Nephron (organoid): ENCODE results near the gene C6orf141.

ENCODE experiments used
- H3K27ac Mint-ChIP-seq, 3 experiments: 2 replicates each; pipeline ENCODE4 v1.8.0; 2020; ENCODE audit warnings: mixed read lengths in 3 of 3, mild to moderate bottlenecking in 2 of 3, moderate library complexity in 1 of 3
- H3K27me3 Mint-ChIP-seq: 2 replicates; pipeline ENCODE4 v1.8.0; 2021; ENCODE audit warnings: low read depth, mild to moderate bottlenecking, moderate library complexity, mixed read lengths
- H3K36me3 Mint-ChIP-seq: 2 replicates; pipeline ENCODE4 v1.8.0; 2020; ENCODE audit warnings: low read depth, mixed read lengths
- H3K4me1 Mint-ChIP-seq: 2 replicates; pipeline ENCODE4 v1.8.0; 2020; ENCODE audit warnings: mixed read lengths
- H3K4me3 Mint-ChIP-seq, 3 experiments: 2 replicates each; pipeline ENCODE4 v1.8.0; 2020; ENCODE audit warnings: mild to moderate bottlenecking in 3 of 3, mixed read lengths in 3 of 3, moderate library complexity in 2 of 3
- H3K9me3 Mint-ChIP-seq: 2 replicates; pipeline ENCODE4 v1.8.0; 2020; ENCODE audit warnings: mixed read lengths
- CTCF ChIP-seq, 3 experiments: fragments of 200-600 bp; sonication (generic); IDR thresholded peaks; one replicate each; pipeline ENCODE4 v1.5.0; 2021; ENCODE audit warnings: antibody characterized with exemption in 3 of 3; ENCODE audit not compliant: unreplicated experiment in 3 of 3

The C6orf141 gene

GRCh38 chr6:49541210-49541724 is 9.2 kb upstream of the C6orf141 start:
- no peak for TF ChIP-seq CTCF (IDR thresholded peaks at IDR 0.05; ENCODE audit: unreplicated experiment in 3 of 3)
- Mint-ChIP-seq H3K27me3 (no peaks in the 10 kb centered on the region), H3K4me3 (no peak overlapping the region), H3K27ac (no peak overlapping the region), H3K9me3 (no peaks in the 10 kb centered on the region), H3K4me1 (no peaks in the 10 kb centered on the region), H3K36me3 (no peaks in the 10 kb centered on the region)

GRCh38 chr6:49541936-49542335 is 8.5 kb upstream of the C6orf141 start:
- Mint-ChIP-seq H3K9me3 (no peaks in the 10 kb centered on the region), H3K4me1 (no peaks in the 10 kb centered on the region), H3K36me3 (no peaks in the 10 kb centered on the region), H3K4me3 (no peak overlapping the region), H3K27me3 (no peaks in the 10 kb centered on the region), H3K27ac (no peak overlapping the region)
- TF ChIP-seq CTCF (IDR thresholded peaks at IDR 0.05; ENCODE audit: unreplicated experiment in 3 of 3) = no peak

GRCh38 chr6:49543087-49543858 is 7.2 kb upstream of the C6orf141 start:
- Mint-ChIP-seq H3K27ac (no peak overlapping the region), H3K36me3 (no peaks in the 10 kb centered on the region), H3K4me3 (no peak overlapping the region), H3K9me3 (no peaks in the 10 kb centered on the region), H3K27me3 (peaks cover 1% of the 10 kb centered on the region), H3K4me1 (no peaks in the 10 kb centered on the region)
- no peak for TF ChIP-seq CTCF (IDR thresholded peaks at IDR 0.05; ENCODE audit: unreplicated experiment in 3 of 3)

- Mint-ChIP-seq H3K27me3 (peaks cover 32% of the 10 kb centered on the region), H3K9me3 (no peaks in the 10 kb centered on the region), H3K27ac (no peak overlapping the region), H3K4me3 (no peak overlapping the region), H3K36me3 (no peaks in the 10 kb centered on the region), H3K4me1 (peaks cover 9% of the 10 kb centered on the region)
- TF ChIP-seq CTCF (IDR thresholded peaks at IDR 0.05; ENCODE audit: unreplicated experiment in 3 of 3) = no peak
These were observed 4.1 kb upstream of the C6orf141 start for GRCh38 chr6:49546331-49546730.

- TF ChIP-seq CTCF (IDR thresholded peaks at IDR 0.05; ENCODE audit: unreplicated experiment in 3 of 3) = no peak
- H3K27me3 Mint-ChIP-seq = peaks cover 55% of the 10 kb centered on the region
- H3K27ac Mint-ChIP-seq = no peak overlapping the region
- H3K36me3 Mint-ChIP-seq = no peaks in the 10 kb centered on the region
- H3K4me1 Mint-ChIP-seq = peaks cover 16% of the 10 kb centered on the region
- H3K9me3 Mint-ChIP-seq = no peaks in the 10 kb centered on the region
- peak overlapping the region in 1 of 3 experiments; percentile 18 for H3K4me3 Mint-ChIP-seq
These were observed 1.7 kb upstream of the C6orf141 start for GRCh38 chr6:49548613-49549304.
